Vagina (tissue), 2 donors: Measurements from ENCODE around the gene BICD1. TPM values are rescaled to one million over a fixed set of nuclear protein-coding genes. Genes with fewer than 3 reads are reported as not detected.
A peak's percentile ranks its signal among the peaks of the same experiment; 100 is the strongest.

ENCODE experiments used
- DNase-seq, 2 donors: peaks; one replicate each; pipeline ENCODE4 v3.0.0-alpha.2; 2017; ENCODE audit errors: extremely low spot score in 2 of 2
- H3K27ac ChIP-seq: fragments of 200-600 bp; sonication (generic); one replicate; pipeline ENCODE4 v1.5.1; 2019
- H3K27me3 ChIP-seq: fragments of 200-600 bp; sonication (generic); one replicate; pipeline ENCODE4 v1.5.1; 2019
- H3K36me3 ChIP-seq, 2 donors: fragments of 200-600 bp; sonication (generic); one replicate each; pipeline ENCODE4 v1.5.1; 2017 to 2019
- H3K4me1 ChIP-seq: fragments of 200-600 bp; sonication (generic); one replicate; pipeline ENCODE4 v1.5.1; 2019
- H3K4me3 ChIP-seq, 2 donors: fragments of 200-600 bp; sonication (generic); 1 replicate in 1 of 2; 2 replicates in 1 of 2; pipeline ENCODE4 v1.5.1; 2016 to 2019
- H3K9me3 ChIP-seq: fragments of 200-600 bp; sonication (generic); one replicate; pipeline ENCODE4 v1.5.1; 2019
- CTCF ChIP-seq, 3 experiments: fragments of 450-650 bp in 2 of 3; fragments of 200-600 bp in 1 of 3; sonication (generic) in 1 of 3; IDR thresholded peaks; one replicate each; pipeline ENCODE4 v1.5.1; 2017 to 2019; ENCODE audit warnings: antibody characterized with exemption in 3 of 3, mild to moderate bottlenecking in 2 of 3, moderate library complexity in 2 of 3
- POLR2A ChIP-seq, 2 donors: fragments of 450-650 bp; IDR thresholded peaks; one replicate each; pipeline ENCODE4 v1.6.1; 2017; ENCODE audit warnings: antibody characterized with exemption in 2 of 2, mild to moderate bottlenecking in 2 of 2, moderate library complexity in 2 of 2
- POLR2AphosphoS5 ChIP-seq, 2 donors: sonication (generic); formaldehyde crosslinking; IDR thresholded peaks; one replicate each; pipeline ENCODE4 v1.9.0; 2017; ENCODE audit warnings: antibody characterized with exemption in 2 of 2, mild to moderate bottlenecking in 2 of 2, low read depth in 1 of 2; ENCODE audit not compliant: insufficient read depth in 1 of 2
- intact Hi-C: fragments of 100-400 bp; cut with DNase I; formaldehyde crosslinking; loops from one replicate; pipeline ENCODE4 v1.15.1; 2023
- total RNA-seq: library from RNA; depleted of rRNA; stranded (reverse); fragments of >200 nt; gene quantifications from one replicate; pipeline ENCODE4 v1.2.3, GENCODE V29; 2016

Gene BICD1
- total RNA-seq, 1 donor from 2014 or later = 19.6 TPM

- no peaks in the 10 kb centered on the region for H3K4me1 ChIP-seq
- intact Hi-C loops = no loop called here
- TF ChIP-seq CTCF (IDR thresholded peaks at IDR 0.05) (no peak), POLR2A (IDR thresholded peaks at IDR 0.05) (no peak), POLR2AphosphoS5 (IDR thresholded peaks at IDR 0.05; ENCODE audit: insufficient read depth in 1 of 2, low read depth in 1 of 2) (no peak)
- no peaks in the 10 kb centered on the region for H3K9me3 ChIP-seq
- DNase-seq = no peak
- no peaks in the 10 kb centered on the region for H3K36me3 ChIP-seq
- H3K27me3 ChIP-seq = no peaks in the 10 kb centered on the region
- H3K27ac ChIP-seq = no peak overlapping the region
- no peak overlapping the region for H3K4me3 ChIP-seq
Measured at GRCh38 chr12:32362892-32363291, 256.2 kb downstream of the BICD1 start.

DNA sequence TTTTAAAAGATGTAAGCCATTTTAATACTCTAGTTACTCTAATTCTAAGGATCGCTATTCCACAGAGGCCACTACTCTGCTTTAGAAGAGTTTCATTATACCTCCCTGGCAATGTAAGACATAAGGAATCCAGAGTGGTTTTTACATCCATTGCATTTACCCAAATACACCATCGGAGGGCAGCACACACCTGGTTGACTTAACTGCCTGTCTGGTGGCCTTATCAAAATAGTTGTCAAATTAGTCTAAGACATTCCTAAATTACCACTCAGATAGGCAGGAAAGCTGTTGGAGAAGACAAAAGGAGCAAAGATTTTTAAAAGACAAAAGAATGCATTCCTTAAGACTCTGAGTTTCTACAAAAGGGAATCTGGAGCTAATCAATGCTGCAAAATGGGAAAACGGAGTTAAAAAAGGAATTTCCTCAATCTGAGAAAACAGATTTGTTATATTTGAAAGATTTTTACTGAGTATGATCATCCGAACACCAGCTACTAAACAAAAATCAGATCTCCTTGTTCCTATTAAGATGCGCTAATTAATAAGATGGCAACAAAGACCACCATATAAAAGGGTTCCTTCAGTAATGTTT is 258.9 kb downstream of the BICD1 start:
- H3K4me3 ChIP-seq = no peak overlapping the region
- no peaks in the 10 kb centered on the region for H3K9me3 ChIP-seq
- DNase-seq = no peak
- H3K4me1 ChIP-seq = no peaks in the 10 kb centered on the region
- intact Hi-C loops = no loop called here
- H3K36me3 ChIP-seq = no peaks in the 10 kb centered on the region
- peak in 1 of 2 donors; percentile 30 for TF ChIP-seq POLR2AphosphoS5 (IDR thresholded peaks at IDR 0.05; ENCODE audit: insufficient read depth in 1 of 2, low read depth in 1 of 2)
- no peak for TF ChIP-seq POLR2A (IDR thresholded peaks at IDR 0.05)
- peak; percentile 29 to 70 (median 37) for TF ChIP-seq CTCF (IDR thresholded peaks at IDR 0.05)
- H3K27me3 ChIP-seq = no peaks in the 10 kb centered on the region
- no peak overlapping the region for H3K27ac ChIP-seq

- intact Hi-C loops = no loop called here
- no peak for DNase-seq
- H3K36me3 ChIP-seq = no peaks in the 10 kb centered on the region
- H3K27me3 ChIP-seq = no peaks in the 10 kb centered on the region
- H3K9me3 ChIP-seq = no peaks in the 10 kb centered on the region
- H3K4me1 ChIP-seq = no peaks in the 10 kb centered on the region
- no peak overlapping the region for H3K4me3 ChIP-seq
- no peak overlapping the region for H3K27ac ChIP-seq
- no peak for TF ChIP-seq CTCF (IDR thresholded peaks at IDR 0.05)
- no peak for TF ChIP-seq POLR2A (IDR thresholded peaks at IDR 0.05)
- TF ChIP-seq POLR2AphosphoS5 (IDR thresholded peaks at IDR 0.05; ENCODE audit: insufficient read depth in 1 of 2, low read depth in 1 of 2) = no peak
Measured at GRCh38 chr12:32366714-32367113, 260.1 kb downstream of the BICD1 start.

DNA sequence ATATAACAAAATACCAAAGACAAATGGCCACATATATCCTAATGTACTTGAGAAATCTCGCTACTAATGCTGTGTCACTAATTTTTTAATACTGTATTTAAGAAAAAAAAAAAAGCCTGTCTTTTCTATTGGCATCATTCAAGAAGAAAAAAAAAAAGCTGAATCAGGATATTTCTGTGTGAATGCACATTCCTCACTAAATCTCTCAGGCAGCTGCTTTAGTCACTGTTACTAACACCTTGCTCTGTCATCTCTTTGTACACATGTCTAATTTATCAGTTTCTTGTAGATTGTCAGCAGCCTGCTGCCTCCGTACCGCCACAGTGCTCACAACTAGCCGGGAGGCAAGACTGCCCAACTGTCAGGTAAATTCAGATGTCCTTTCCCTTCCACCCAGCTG is 260.7 kb downstream of the BICD1 start:
- DNase-seq = no peak
- TF ChIP-seq POLR2AphosphoS5 (IDR thresholded peaks at IDR 0.05; ENCODE audit: insufficient read depth in 1 of 2, low read depth in 1 of 2) = no peak
- H3K27ac ChIP-seq = no peak overlapping the region
- H3K9me3 ChIP-seq = no peaks in the 10 kb centered on the region
- intact Hi-C loops = no loop called here
- no peaks in the 10 kb centered on the region for H3K4me1 ChIP-seq
- H3K36me3 ChIP-seq = no peaks in the 10 kb centered on the region
- H3K27me3 ChIP-seq = no peaks in the 10 kb centered on the region
- no peak overlapping the region for H3K4me3 ChIP-seq

DNA sequence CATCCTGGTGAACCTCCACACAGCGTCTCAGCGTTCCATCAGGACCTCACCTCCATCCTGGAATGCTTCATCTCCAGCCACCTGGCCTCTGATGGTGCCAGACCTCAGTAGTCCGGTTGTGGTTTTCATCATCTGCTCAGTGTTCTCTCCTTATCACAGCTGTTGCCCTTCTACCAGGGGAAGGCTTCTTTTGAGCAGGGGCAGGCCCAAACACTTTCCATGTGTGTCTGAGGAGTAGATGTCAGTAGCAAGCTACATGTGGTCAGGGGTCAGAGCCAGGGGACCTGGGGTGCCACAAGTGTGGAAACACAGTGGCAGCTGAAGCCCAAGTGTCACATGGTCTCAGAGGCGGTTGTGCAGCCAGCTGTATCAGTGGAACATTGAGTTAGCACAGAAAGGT is 262.6 kb downstream of the BICD1 start:
- Histone ChIP-seq H3K4me3 (no peak overlapping the region), H3K36me3 (no peaks in the 10 kb centered on the region), H3K4me1 (no peaks in the 10 kb centered on the region), H3K27me3 (no peaks in the 10 kb centered on the region), H3K9me3 (no peaks in the 10 kb centered on the region), H3K27ac (no peak overlapping the region)
- intact Hi-C loops = no loop called here
- TF ChIP-seq POLR2AphosphoS5 (IDR thresholded peaks at IDR 0.05; ENCODE audit: insufficient read depth in 1 of 2, low read depth in 1 of 2) (no peak), POLR2A (IDR thresholded peaks at IDR 0.05) (no peak), CTCF (IDR thresholded peaks at IDR 0.05) (no peak)
- no peak for DNase-seq
